ENCODE data around the gene ELMO1. TPM values are rescaled to one million over a fixed set of nuclear protein-coding genes. Genes with fewer than 3 reads are reported as not detected.

The ELMO1 gene
- total RNA-seq, 2 experiments from 2014 or later, result 72.8 to 75.3 TPM

- TF ChIP-seq CTCF (IDR thresholded peaks at IDR 0.05), result no peak
- H3K27me3 Mint-ChIP-seq, result no peaks in the 10 kb centered on the region
- CTCF ChIA-PET, result interaction anchor here (1.4 kb wide), 1 partner anchor 502 kb away, joined by 3 read pairs; no protein-coding TSS in a partner anchor
- intact Hi-C loops (cut with micrococcal nuclease), result no loop called here
- no peak for DNase-seq
- H3K9me3 Mint-ChIP-seq, result peaks cover 72% of the 10 kb centered on the region
- peak overlapping the region; percentile 25 for H3K27ac Mint-ChIP-seq
- H3K4me1 Mint-ChIP-seq (ENCODE audit: low read depth), result peaks cover 13% of the 10 kb centered on the region
- POLR2A ChIA-PET, result no interaction called here
- H3K36me3 Mint-ChIP-seq (ENCODE audit: low read depth), result peaks cover 87% of the 10 kb centered on the region
- H3K4me3 Mint-ChIP-seq, result no peak overlapping the region
- no peak for ATAC-seq
Observed at GRCh38 chr7:36943591-36944435, 504.9 kb downstream of the ELMO1 start.

- POLR2A ChIA-PET, result no interaction called here
- intact Hi-C loops (cut with micrococcal nuclease), result no loop called here
- Mint-ChIP-seq H3K4me1 (ENCODE audit: low read depth) (peaks cover 19% of the 10 kb centered on the region), H3K9me3 (peaks cover 78% of the 10 kb centered on the region), H3K36me3 (ENCODE audit: low read depth) (peaks cover 86% of the 10 kb centered on the region), H3K27ac (no peak overlapping the region), H3K4me3 (no peak overlapping the region), H3K27me3 (no peaks in the 10 kb centered on the region)
- no peak for TF ChIP-seq CTCF (IDR thresholded peaks at IDR 0.05)
- DNase-seq (no peak), ATAC-seq (no peak)
- CTCF ChIA-PET, result interaction anchor here (1.4 kb wide), 1 partner anchor 501 kb away, joined by 3 read pairs; no protein-coding TSS in a partner anchor
Observed at GRCh38 chr7:36942955-36943354, 505.7 kb downstream of the ELMO1 start.

- H3K27ac Mint-ChIP-seq, result no peak overlapping the region
- intact Hi-C loops (cut with micrococcal nuclease), result no loop called here
- DNase-seq (no peak), ATAC-seq (no peak)
- ChIA-PET CTCF (no interaction called here), POLR2A (no interaction called here)
- H3K4me3 Mint-ChIP-seq, result no peak overlapping the region
- no peak for TF ChIP-seq CTCF (IDR thresholded peaks at IDR 0.05)
- H3K27me3 Mint-ChIP-seq, result no peaks in the 10 kb centered on the region
- H3K4me1 Mint-ChIP-seq (ENCODE audit: low read depth), result peaks cover 22% of the 10 kb centered on the region
- H3K36me3 Mint-ChIP-seq (ENCODE audit: low read depth), result peaks cover 87% of the 10 kb centered on the region
- H3K9me3 Mint-ChIP-seq, result peaks cover 77% of the 10 kb centered on the region
Observed at GRCh38 chr7:36942541-36942940, 506.1 kb downstream of the ELMO1 start.

GRCh38 chr7:36942025-36942424 is 506.6 kb downstream of the ELMO1 start:
- ChIA-PET CTCF (interaction anchor here (0.7 kb wide), 1 partner anchor 25 kb away, joined by 3 read pairs; no protein-coding TSS in a partner anchor), POLR2A (no interaction called here)
- Mint-ChIP-seq H3K36me3 (ENCODE audit: low read depth) (peaks cover 87% of the 10 kb centered on the region), H3K9me3 (peaks cover 76% of the 10 kb centered on the region), H3K4me3 (no peak overlapping the region), H3K4me1 (ENCODE audit: low read depth) (peaks cover 22% of the 10 kb centered on the region), H3K27me3 (no peaks in the 10 kb centered on the region), H3K27ac (no peak overlapping the region)
- intact Hi-C loops (cut with micrococcal nuclease), result no loop called here
- no peak for ATAC-seq
- no peak for TF ChIP-seq CTCF (IDR thresholded peaks at IDR 0.05)
- no peak for DNase-seq

- DNase-seq, result no peak
Observed at GRCh38 chr7:36941359-36941758, 507.3 kb downstream of the ELMO1 start.

More at GRCh38 chr7:36941359-36941758, 507.3 kb downstream of the ELMO1 start:
- Mint-ChIP-seq H3K36me3 (ENCODE audit: low read depth) (peaks cover 89% of the 10 kb centered on the region), H3K27me3 (no peaks in the 10 kb centered on the region), H3K9me3 (peaks cover 78% of the 10 kb centered on the region), H3K4me1 (ENCODE audit: low read depth) (peaks cover 22% of the 10 kb centered on the region), H3K27ac (no peak overlapping the region), H3K4me3 (no peak overlapping the region)
- POLR2A ChIA-PET, result no interaction called here
- CTCF ChIA-PET, result no interaction called here
- no peak for TF ChIP-seq CTCF (IDR thresholded peaks at IDR 0.05)
- ATAC-seq, result no peak
- intact Hi-C loops (cut with micrococcal nuclease), result no loop called here
